Heart right ventricle (tissue), 16 donors: ENCODE results near the gene SP100. TPM values are rescaled to one million over a fixed set of nuclear protein-coding genes. Genes with fewer than 3 reads are reported as not detected.

Source experiments
- ATAC-seq, 8 donors: fragments of 200-7000 bp; cut with Tn5 transposase; one replicate each; pipeline ENCODE4 v1.9.1; 2020; ENCODE audit warnings: mild to moderate bottlenecking in 8 of 8, moderate library complexity in 8 of 8, moderate number of reproducible peaks in 1 of 8
- DNase-seq, 2 donors: peaks; one replicate each; pipeline ENCODE4 v3.0.0-alpha.2; 2020
- H3K27ac ChIP-seq, 10 donors: fragments of 200-600 bp; sonication (generic) in 2 of 10; one replicate each; pipeline versions ENCODE4 v1.5.0 to v1.8.0; 2020 to 2022; ENCODE audit warnings: mild to moderate bottlenecking in 3 of 10
- H3K27me3 ChIP-seq, 7 donors: fragments of 200-600 bp; one replicate each; pipeline ENCODE4 v1.8.0; 2021 to 2022; ENCODE audit warnings: mild to moderate bottlenecking in 2 of 7
- H3K36me3 ChIP-seq, 9 donors: fragments of 200-600 bp; sonication (generic) in 1 of 9; one replicate each; pipeline versions ENCODE4 v1.5.0 to v1.8.0; 2020 to 2022; ENCODE audit warnings: mild to moderate bottlenecking in 2 of 9
- H3K4me1 ChIP-seq, 9 donors: fragments of 200-600 bp; sonication (generic) in 1 of 9; one replicate each; pipeline versions ENCODE4 v1.5.0 to v1.8.0; 2020 to 2022; ENCODE audit warnings: mild to moderate bottlenecking in 4 of 9
- H3K4me3 ChIP-seq, 10 donors: fragments of 200-600 bp; sonication (generic) in 2 of 10; one replicate each; pipeline versions ENCODE4 v1.5.0 to v1.8.0; 2020 to 2022; ENCODE audit warnings: mild to moderate bottlenecking in 7 of 10, moderate library complexity in 2 of 10
- H3K9me3 ChIP-seq, 11 donors: fragments of 200-600 bp in 10 of 11; sonication (generic) in 2 of 11; one replicate each; pipeline versions ENCODE4 v1.5.0 to v1.8.0; 2013 to 2022; ENCODE audit warnings: mild to moderate bottlenecking in 2 of 11, control low read depth in 1 of 11, moderate library complexity in 1 of 11
- CTCF ChIP-seq, 9 donors: fragments of 200-600 bp; sonication (generic) in 2 of 9; IDR thresholded peaks; one replicate each; pipeline versions ENCODE4 v1.5.0 to v1.8.0; 2021 to 2022; ENCODE audit warnings: antibody characterized with exemption in 9 of 9, mild to moderate bottlenecking in 5 of 9, moderate library complexity in 1 of 9
- WGBS, 2 donors: extraction: QIAGEN DNeasy Blood & Tissue Kit; methylation state at CpG; one replicate each; pipeline ENCODE4 v1.1.7; 2013; ENCODE audit warnings: inconsistent platforms in 1 of 2; 5-methylcytosine and 5-hydroxymethylcytosine counted together
- intact Hi-C, 10 donors: fragments of 100-400 bp; cut with DNase I; formaldehyde crosslinking; loops; one replicate each; pipeline versions ENCODE4 v1.11.1 to v1.14.2; 2022
- polyA plus RNA-seq, 2 donors: library from polyadenylated mRNA; stranded (reverse); fragments of 200-250 nt; gene quantifications; one replicate each; pipeline ENCODE4 v1.2.3, GENCODE V29; 2013
- total RNA-seq, 10 donors: library from RNA; stranded (reverse); fragmentation: NEBNext Ultra II Directional in 3 of 10; extraction: Animal tissue kit (Norgen Biotek cat#: 25700) in 3 of 10; gene quantifications; one replicate each; pipeline versions ENCODE4 v1.2.1 to v1.2.4, GENCODE V29; 2021 to 2023
- donor health status: Arrhythmogenic right ventricular cardiomyopathy.
- donor health status: ischemic (EF 13 %, LVEDD 7.1; RV severe dilation, severe dysfunction).
- donor health status: healthy with polysubstance abuse.
- donor health status: DM: no; HTN: yes; CAD: no.
- donor health status: DM: no; HTN: no; CAD: no.
- donor health status: ischemic (EF 25% LVEDD 6.9; RV normal size, moderate dysfunction).
- donor health status: ischemic (EF 25% LVEDD 5.7; RV mildly dilated, moderate dysfunction).
- donor health status: healthy.
- donor health status: DM: yes; HTN: yes; CAD: no.
- donor health status: Ischemic cardiomyopathy.
- donor health status: ischemic (EF 35%, LVEDD 5.7; RV mildly dilated, moderate dysfunction).
- donor health status: nonischemic (EF 11% LVEDD 7.7; RV severe dilation, severe dysfunction).
- donor health status: DM: yes; HTN: yes; CAD: no.
- donor health status: PGD.
- donor health status: ischemic (EF 29% LVEDD 5.4; RV normal size, mild dysfunction).
- donor health status: nonischemic (EF 23%, LVEDD 6.1; RV moderate dilation, normal function).

SP100 gene
- total and polyA plus RNA-seq, 12 donors = 20.3 to 123 (median 57.7) TPM

- no peak overlapping the region for H3K4me3 ChIP-seq
- no peak for ATAC-seq
- WGBS, 2 donors = 92 to 94% methylated on average over 4 of the region's 4 CpGs
- no peak overlapping the region for H3K27ac ChIP-seq
- no peaks in the 10 kb centered on the region for H3K27me3 ChIP-seq
- peaks cover 0 to 17% (median 9%) of the 10 kb centered on the region in 11 donors for H3K9me3 ChIP-seq
- no peak for TF ChIP-seq CTCF (IDR thresholded peaks at IDR 0.05)
- DNase-seq = no peak
- intact Hi-C loops = no loop called here
- H3K36me3 ChIP-seq = peaks cover 0 to 94% (median 51%) of the 10 kb centered on the region in 9 donors
- H3K4me1 ChIP-seq = peaks cover 0 to 14% (median 0%) of the 10 kb centered on the region in 9 donors
These were observed 55.1 kb downstream of the SP100 start for GRCh38 chr2:230471074-230471473.

- ATAC-seq (peak in 1 of 8 donors; percentile 52), DNase-seq (no peak)
- peak overlapping the region in 1 of 10 donors; percentile 20 for H3K27ac ChIP-seq
- H3K36me3 ChIP-seq = peaks cover 0 to 94% (median 40%) of the 10 kb centered on the region in 9 donors
- peaks cover 0 to 14% (median 0%) of the 10 kb centered on the region in 9 donors for H3K4me1 ChIP-seq
- no peak for TF ChIP-seq CTCF (IDR thresholded peaks at IDR 0.05)
- peaks cover 0 to 18% (median 9%) of the 10 kb centered on the region in 11 donors for H3K9me3 ChIP-seq
- H3K27me3 ChIP-seq = no peaks in the 10 kb centered on the region
- no peak overlapping the region for H3K4me3 ChIP-seq
- intact Hi-C loops = no loop called here
These were observed 56.6 kb downstream of the SP100 start for GRCh38 chr2:230472621-230473018.

GRCh38 chr2:230473378-230473777, 57.4 kb downstream of the SP100 start:
- Histone ChIP-seq H3K4me1 (peaks cover 0 to 14% (median 0%) of the 10 kb centered on the region in 9 donors), H3K36me3 (peaks cover 0 to 94% (median 37%) of the 10 kb centered on the region in 9 donors), H3K4me3 (no peak overlapping the region), H3K9me3 (peaks cover 0 to 18% (median 9%) of the 10 kb centered on the region in 11 donors), H3K27me3 (no peaks in the 10 kb centered on the region), H3K27ac (peak overlapping the region in 1 of 10 donors; percentile 20)
- DNase-seq (no peak), ATAC-seq (no peak)
- no peak for TF ChIP-seq CTCF (IDR thresholded peaks at IDR 0.05)
- intact Hi-C loops = no loop called here
- 56 to 57% methylated on average over 3 of the region's 3 CpGs for WGBS, 2 donors

GRCh38 chr2:230475143-230475542, 59.1 kb downstream of the SP100 start:
- intact Hi-C loops = no loop called here
- no peak overlapping the region for H3K4me3 ChIP-seq
- H3K4me1 ChIP-seq = peaks cover 0 to 14% (median 0%) of the 10 kb centered on the region in 9 donors
- 83 to 92% methylated on average over 1 of the region's 1 CpG for WGBS, 2 donors
- peaks cover 0 to 94% (median 21%) of the 10 kb centered on the region in 9 donors for H3K36me3 ChIP-seq
- DNase-seq (no peak), ATAC-seq (no peak)
- H3K9me3 ChIP-seq = peaks cover 0 to 18% (median 9%) of the 10 kb centered on the region in 11 donors
- H3K27ac ChIP-seq = no peak overlapping the region
- TF ChIP-seq CTCF (IDR thresholded peaks at IDR 0.05) = no peak
- H3K27me3 ChIP-seq = no peaks in the 10 kb centered on the region
